ENCODE measurements around the gene AMPD1.

DNA sequence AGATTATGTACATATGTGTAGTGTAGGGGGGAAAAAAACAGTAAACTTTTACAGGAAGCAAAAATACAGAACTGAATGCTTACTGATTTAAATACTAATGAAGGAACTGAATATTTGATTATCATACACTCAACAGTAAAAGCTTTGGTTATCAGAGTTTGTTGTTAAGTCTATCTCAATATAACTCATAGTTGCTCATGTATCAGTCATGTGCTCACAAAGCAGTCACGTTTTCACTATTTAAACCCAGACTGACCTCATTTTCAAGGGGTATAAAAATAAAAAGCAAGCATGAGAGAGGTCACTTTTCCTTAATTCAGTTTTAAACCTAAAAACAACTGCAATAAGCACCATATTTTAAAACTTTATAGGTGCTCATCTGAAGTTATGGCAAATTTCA is 28.1 kb upstream of the AMPD1 start:
- TF ChIP-seq, protein P1, sequence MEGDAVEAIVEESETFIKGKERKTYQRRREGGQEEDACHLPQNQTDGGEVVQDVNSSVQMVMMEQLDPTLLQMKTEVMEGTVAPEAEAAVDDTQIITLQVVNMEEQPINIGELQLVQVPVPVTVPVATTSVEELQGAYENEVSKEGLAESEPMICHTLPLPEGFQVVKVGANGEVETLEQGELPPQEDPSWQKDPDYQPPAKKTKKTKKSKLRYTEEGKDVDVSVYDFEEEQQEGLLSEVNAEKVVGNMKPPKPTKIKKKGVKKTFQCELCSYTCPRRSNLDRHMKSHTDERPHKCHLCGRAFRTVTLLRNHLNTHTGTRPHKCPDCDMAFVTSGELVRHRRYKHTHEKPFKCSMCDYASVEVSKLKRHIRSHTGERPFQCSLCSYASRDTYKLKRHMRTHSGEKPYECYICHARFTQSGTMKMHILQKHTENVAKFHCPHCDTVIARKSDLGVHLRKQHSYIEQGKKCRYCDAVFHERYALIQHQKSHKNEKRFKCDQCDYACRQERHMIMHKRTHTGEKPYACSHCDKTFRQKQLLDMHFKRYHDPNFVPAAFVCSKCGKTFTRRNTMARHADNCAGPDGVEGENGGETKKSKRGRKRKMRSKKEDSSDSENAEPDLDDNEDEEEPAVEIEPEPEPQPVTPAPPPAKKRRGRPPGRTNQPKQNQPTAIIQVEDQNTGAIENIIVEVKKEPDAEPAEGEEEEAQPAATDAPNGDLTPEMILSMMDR (IDR thresholded peaks at IDR 0.05): no peak
- TF ChIP-seq ZFX (IDR thresholded peaks at IDR 0.05; ENCODE audit: borderline replicate concordance): no peak

Measured in 22Rv1 (cell line).